Measurements from ENCODE around the gene ACTN4.

Gene ACTN4

GRCh38 chr19:38712161-38712748 lies 64.8 kb downstream of the ACTN4 start:
- DNase-seq: no peak

- no peak for DNase-seq
Observed at GRCh38 chr19:38713227-38713649, 65.8 kb downstream of the ACTN4 start.

GRCh38 chr19:38713865-38714264 lies 66.4 kb downstream of the ACTN4 start:
- DNase-seq: no peak

- DNase-seq: no peak
Observed at GRCh38 chr19:38714354-38714778, 66.9 kb downstream of the ACTN4 start.

- no peak for DNase-seq
Observed at GRCh38 chr19:38715555-38715954, 68.1 kb downstream of the ACTN4 start.

GRCh38 chr19:38717051-38717450 lies 69.6 kb downstream of the ACTN4 start:
- DNase-seq: no peak

GRCh38 chr19:38717855-38718254 lies 70.4 kb downstream of the ACTN4 start:
- DNase-seq: no peak

- no peak for DNase-seq
Observed at GRCh38 chr19:38718747-38719543, 71.5 kb downstream of the ACTN4 start.

GRCh38 chr19:38719761-38720558 lies 72.5 kb downstream of the ACTN4 start:
- DNase-seq: no peak

GRCh38 chr19:38720559-38721236 lies 73.2 kb downstream of the ACTN4 start:
- DNase-seq: no peak

- no peak for DNase-seq
Observed at GRCh38 chr19:38721496-38721895, 74.0 kb downstream of the ACTN4 start.

- DNase-seq: no peak
Observed at GRCh38 chr19:38721979-38722773, 74.7 kb downstream of the ACTN4 start.

- DNase-seq: no peak
Observed at GRCh38 chr19:38722947-38723605, 75.6 kb downstream of the ACTN4 start.

GRCh38 chr19:38723606-38723965 lies 76.1 kb downstream of the ACTN4 start:
- no peak for DNase-seq

GRCh38 chr19:38723990-38724854 lies 76.8 kb downstream of the ACTN4 start:
- no peak for DNase-seq

- DNase-seq: no peak
Observed at GRCh38 chr19:38725469-38726283, 78.2 kb downstream of the ACTN4 start.

- DNase-seq: no peak
Observed at GRCh38 chr19:38726284-38726673, 78.8 kb downstream of the ACTN4 start.

GRCh38 chr19:38726761-38727301 lies 79.4 kb downstream of the ACTN4 start:
- no peak for DNase-seq

GRCh38 chr19:38727306-38727867 lies 79.9 kb downstream of the ACTN4 start:
- DNase-seq: no peak
